Calu3 (cell line): Measurements from ENCODE around the gene NR1H3. TPM values are rescaled to one million over a fixed set of nuclear protein-coding genes. Genes with fewer than 3 reads are reported as not detected.

Experiments used
- BruUV-seq: library from RNA; stranded (reverse); fragments of 400-500 nt; replicated peaks from 2 replicates; lab custom pipeline; 2021; lab: Mats Ljungman, UMichigan
- CTCF ChIA-PET: fragments of 300-600 bp; sonication (Branson Sonifier 250); formaldehyde crosslinking; loops from one replicate; lab custom pipeline; 2022; ENCODE audit warnings: antibody characterized with exemption; lab: Charles Lee
- DNase-seq: peaks from one replicate; pipeline ENCODE4 v3.0.0; 2022
- H3K27ac Mint-ChIP-seq: one replicate; pipeline ENCODE4 v1.8.0; 2022; ENCODE audit warnings: mixed read lengths; ENCODE audit not compliant: unreplicated experiment
- H3K27me3 Mint-ChIP-seq: one replicate; pipeline ENCODE4 v1.8.0; 2022; ENCODE audit warnings: mixed read lengths; ENCODE audit not compliant: unreplicated experiment
- H3K36me3 Mint-ChIP-seq: one replicate; pipeline ENCODE4 v1.8.0; 2022; ENCODE audit warnings: mild to moderate bottlenecking, moderate library complexity, mixed read lengths; ENCODE audit not compliant: insufficient read depth, unreplicated experiment
- H3K4me1 Mint-ChIP-seq: one replicate; pipeline ENCODE4 v1.8.0; 2022; ENCODE audit warnings: mild to moderate bottlenecking, low read depth, mixed read lengths; ENCODE audit not compliant: unreplicated experiment
- H3K4me3 Mint-ChIP-seq: one replicate; pipeline ENCODE4 v1.8.0; 2022; ENCODE audit warnings: mild to moderate bottlenecking, low read depth, moderate library complexity, mixed read lengths; ENCODE audit not compliant: unreplicated experiment
- H3K9me3 Mint-ChIP-seq: one replicate; pipeline ENCODE4 v1.8.0; 2022; ENCODE audit warnings: low read depth, mixed read lengths; ENCODE audit not compliant: unreplicated experiment
- CTCF ChIP-seq: fragments of 200-600 bp; IDR thresholded peaks from one replicate; pipeline ENCODE4 v1.8.0; 2022; ENCODE audit warnings: antibody characterized with exemption; ENCODE audit not compliant: unreplicated experiment
- intact Hi-C: fragments of 100-400 bp; cut with micrococcal nuclease; formaldehyde crosslinking; loops from one replicate; pipeline ENCODE4 v1.10.0; 2022; ENCODE audit not compliant: unreplicated experiment
- total RNA-seq: library from RNA; stranded (reverse); gene quantifications from 2 replicates; pipeline ENCODE4 v1.2.3, GENCODE V29; 2022

NR1H3 gene
- total RNA-seq, 1 experiment from 2014 or later = 14.2 TPM

- Mint-ChIP-seq H3K27me3 (no peaks in the 10 kb centered on the region), H3K27ac (no peak overlapping the region), H3K4me3 (no peak overlapping the region), H3K36me3 (peaks cover 5% of the 10 kb centered on the region), H3K4me1 (no peaks in the 10 kb centered on the region), H3K9me3 (no peaks in the 10 kb centered on the region)
- CTCF ChIA-PET = interaction anchor here (0.5 to 0.6 kb wide), 2 partner anchors 29 to 121 kb away, joined by 3 to 4 read pairs; no protein-coding TSS in a partner anchor
- intact Hi-C loops = no loop called here
- no peak for TF ChIP-seq CTCF
- BruUV-seq = no TSS peak
- no peak for DNase-seq
These were observed 23.7 kb upstream of the NR1H3 start for GRCh38 chr11:47233989-47234668.

DNA sequence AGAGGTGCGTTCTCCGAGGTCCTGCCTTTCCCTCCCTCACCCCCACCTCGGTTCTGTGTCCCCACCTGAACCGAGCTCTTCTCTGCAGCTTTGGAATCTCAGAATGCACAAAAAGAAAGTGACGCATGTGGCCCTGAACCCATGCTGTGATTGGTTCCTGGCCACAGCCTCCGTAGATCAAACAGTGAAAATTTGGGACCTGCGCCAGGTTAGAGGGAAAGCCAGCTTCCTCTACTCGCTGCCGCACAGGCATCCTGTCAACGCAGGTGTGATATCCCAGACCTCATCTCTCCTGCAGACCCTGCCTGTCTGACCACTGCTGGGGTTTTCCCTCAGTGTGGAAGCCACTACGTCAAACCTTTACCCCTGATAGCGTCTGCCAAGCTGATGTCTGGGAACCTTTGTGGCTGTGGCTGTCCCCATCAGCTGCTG is 23.1 kb upstream of the NR1H3 start:
- no peak for TF ChIP-seq CTCF
- Mint-ChIP-seq H3K27ac (no peak overlapping the region), H3K4me1 (no peaks in the 10 kb centered on the region), H3K4me3 (no peak overlapping the region), H3K9me3 (no peaks in the 10 kb centered on the region), H3K36me3 (peaks cover 7% of the 10 kb centered on the region), H3K27me3 (no peaks in the 10 kb centered on the region)
- intact Hi-C loops = no loop called here
- CTCF ChIA-PET = no interaction called here
- no TSS peak for BruUV-seq
- no peak for DNase-seq

GRCh38 chr11:47235163-47235562 is 22.6 kb upstream of the NR1H3 start:
- CTCF ChIA-PET = interaction anchor here (1.2 kb wide), 1 partner anchor 14 kb away, joined by 3 read pairs; the partner anchor contains the start of gene ACP2

DNA sequence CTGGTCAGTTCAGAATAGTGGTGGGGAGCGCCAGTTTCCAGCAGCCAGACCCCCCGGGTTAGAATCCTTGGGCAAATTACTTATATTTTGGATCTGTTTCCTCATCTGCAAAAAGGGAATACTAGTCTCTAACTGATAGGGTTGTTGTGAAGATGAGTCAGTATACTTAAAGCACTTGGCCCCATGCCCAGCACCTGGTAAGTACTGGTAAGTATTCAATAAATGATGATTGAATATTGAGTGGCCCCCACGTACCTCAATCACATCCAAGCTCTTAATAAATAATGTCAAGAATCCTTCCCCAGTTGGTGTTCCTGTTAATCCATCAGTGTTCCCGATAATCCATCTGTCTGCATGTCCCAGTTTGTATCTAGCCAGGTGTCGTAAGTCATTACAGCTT is 21.3 kb upstream of the NR1H3 start:
- CTCF ChIA-PET = interaction anchor here (0.6 to 1.9 kb wide), 4 partner anchors 8 to 22 kb away, joined by 3 to 6 read pairs (median 4); partner anchors contain the start of genes ACP2 and DDB2
- Mint-ChIP-seq H3K36me3 (peaks cover 21% of the 10 kb centered on the region), H3K4me3 (no peak overlapping the region), H3K27ac (no peak overlapping the region), H3K9me3 (no peaks in the 10 kb centered on the region), H3K27me3 (no peaks in the 10 kb centered on the region), H3K4me1 (no peaks in the 10 kb centered on the region)
- TF ChIP-seq CTCF = no peak
- TSS peak; percentile 13 for BruUV-seq
- no peak for DNase-seq
- intact Hi-C loops = no loop called here

More at GRCh38 chr11:47235163-47235562, 22.6 kb upstream of the NR1H3 start:
- no peak for TF ChIP-seq CTCF
- BruUV-seq = no TSS peak
- no peaks in the 10 kb centered on the region for H3K27me3 Mint-ChIP-seq
- no peak overlapping the region for H3K4me3 Mint-ChIP-seq
- H3K9me3 Mint-ChIP-seq = no peaks in the 10 kb centered on the region
- peaks cover 12% of the 10 kb centered on the region for H3K36me3 Mint-ChIP-seq
- H3K4me1 Mint-ChIP-seq = no peaks in the 10 kb centered on the region
- DNase-seq = no peak
- H3K27ac Mint-ChIP-seq = no peak overlapping the region
- intact Hi-C loops = no loop called here
